ENCODE data around the gene FRS2. TPM values are rescaled to one million over a fixed set of nuclear protein-coding genes. Genes with fewer than 3 reads are reported as not detected.

FRS2 gene
- total RNA-seq, 4 donors from 2014 or later: 52.0 to 79.0 (median 61.0) TPM

DNA sequence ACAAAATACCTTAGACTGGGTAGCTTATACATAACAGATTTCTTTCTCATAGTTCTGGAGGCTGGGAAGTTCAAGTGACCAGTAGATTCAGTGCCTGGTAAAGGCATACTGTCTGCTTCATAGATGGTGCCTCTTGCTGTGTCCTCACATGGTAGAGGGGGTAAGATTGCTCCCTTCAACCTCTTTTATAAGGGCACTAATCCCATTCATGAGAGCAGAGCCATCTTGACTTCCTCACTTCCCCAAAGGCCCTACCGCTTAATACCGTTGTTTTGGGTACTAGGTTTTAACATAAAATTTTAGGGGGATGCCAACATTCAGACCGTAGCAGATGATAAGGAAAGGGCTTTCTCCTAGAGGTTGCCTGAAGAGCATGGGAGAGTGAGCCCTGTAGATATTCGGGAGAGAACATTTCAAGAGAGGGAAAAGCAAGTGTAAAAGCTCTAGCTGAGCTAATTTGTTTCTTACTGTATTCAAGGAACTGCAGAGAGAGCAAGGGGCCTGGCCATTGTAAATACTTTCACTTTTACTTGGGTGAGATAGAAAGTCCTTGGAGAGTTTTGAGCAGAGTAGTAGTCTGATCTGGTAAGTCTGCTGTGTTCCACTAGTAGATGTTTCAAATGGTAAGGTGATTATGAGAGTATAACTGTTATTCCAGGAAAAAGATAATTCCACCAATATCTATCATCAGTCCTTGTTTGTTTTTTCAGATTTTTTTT, 27.3 kb downstream of the FRS2 start:
- peaks cover 20 to 22% of the 10 kb centered on the region in 2 donors for H3K4me1 ChIP-seq
- no peak overlapping the region for H3K4me3 ChIP-seq (replicated peaks in 1 of 3)
- H3K27me3 ChIP-seq: no peaks in the 10 kb centered on the region
- H3K36me3 ChIP-seq: no peaks in the 10 kb centered on the region
- H3K9me3 ChIP-seq: no peaks in the 10 kb centered on the region
- 63 to 84% methylated on average over 4 of the region's 4 CpGs for WGBS, 2 donors
- no peak for TF ChIP-seq POLR2A (IDR thresholded peaks at IDR 0.05)
- TF ChIP-seq, protein P1, sequence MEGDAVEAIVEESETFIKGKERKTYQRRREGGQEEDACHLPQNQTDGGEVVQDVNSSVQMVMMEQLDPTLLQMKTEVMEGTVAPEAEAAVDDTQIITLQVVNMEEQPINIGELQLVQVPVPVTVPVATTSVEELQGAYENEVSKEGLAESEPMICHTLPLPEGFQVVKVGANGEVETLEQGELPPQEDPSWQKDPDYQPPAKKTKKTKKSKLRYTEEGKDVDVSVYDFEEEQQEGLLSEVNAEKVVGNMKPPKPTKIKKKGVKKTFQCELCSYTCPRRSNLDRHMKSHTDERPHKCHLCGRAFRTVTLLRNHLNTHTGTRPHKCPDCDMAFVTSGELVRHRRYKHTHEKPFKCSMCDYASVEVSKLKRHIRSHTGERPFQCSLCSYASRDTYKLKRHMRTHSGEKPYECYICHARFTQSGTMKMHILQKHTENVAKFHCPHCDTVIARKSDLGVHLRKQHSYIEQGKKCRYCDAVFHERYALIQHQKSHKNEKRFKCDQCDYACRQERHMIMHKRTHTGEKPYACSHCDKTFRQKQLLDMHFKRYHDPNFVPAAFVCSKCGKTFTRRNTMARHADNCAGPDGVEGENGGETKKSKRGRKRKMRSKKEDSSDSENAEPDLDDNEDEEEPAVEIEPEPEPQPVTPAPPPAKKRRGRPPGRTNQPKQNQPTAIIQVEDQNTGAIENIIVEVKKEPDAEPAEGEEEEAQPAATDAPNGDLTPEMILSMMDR (IDR thresholded peaks at IDR 0.05): no peak
- DNase-seq: peak in 1 of 2 donors; percentile 6
- peak overlapping the region in 1 of 3 donors; percentile 24 for H3K27ac ChIP-seq
- intact Hi-C loops (cut with DNase I): no loop called here

DNA sequence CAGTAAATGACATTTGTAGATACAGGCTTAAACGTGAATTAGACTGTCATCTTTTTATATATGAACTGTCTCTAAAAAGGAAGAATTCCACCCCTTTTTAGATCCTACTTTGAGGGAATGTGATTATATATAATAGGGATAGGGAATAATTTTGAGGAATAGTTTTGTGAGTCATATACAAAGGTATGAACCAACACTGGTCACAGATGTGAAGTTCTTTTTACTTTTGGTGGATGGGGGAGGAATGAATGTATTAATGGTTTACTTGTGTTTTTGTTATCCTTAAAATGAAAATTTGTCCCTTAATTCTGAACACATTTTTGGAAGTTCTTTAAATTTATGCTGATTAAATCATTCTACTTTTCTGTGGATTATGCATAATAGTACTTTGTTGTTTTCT, 30.4 kb downstream of the FRS2 start:
- Histone ChIP-seq H3K27me3 (no peaks in the 10 kb centered on the region), H3K36me3 (no peaks in the 10 kb centered on the region), H3K4me1 (peaks cover 22 to 23% of the 10 kb centered on the region in 2 donors), H3K4me3 (replicated peaks in 1 of 3) (no peak overlapping the region), H3K9me3 (no peaks in the 10 kb centered on the region), H3K27ac (no peak overlapping the region)
- intact Hi-C loops (cut with DNase I): no loop called here
- DNase-seq: no peak
- TF ChIP-seq, protein P1 (IDR thresholded peaks at IDR 0.05): no peak
- no peak for TF ChIP-seq POLR2A (IDR thresholded peaks at IDR 0.05)
- 82 to 90% methylated on average over 1 of the region's 1 CpG for WGBS, 2 donors

DNA sequence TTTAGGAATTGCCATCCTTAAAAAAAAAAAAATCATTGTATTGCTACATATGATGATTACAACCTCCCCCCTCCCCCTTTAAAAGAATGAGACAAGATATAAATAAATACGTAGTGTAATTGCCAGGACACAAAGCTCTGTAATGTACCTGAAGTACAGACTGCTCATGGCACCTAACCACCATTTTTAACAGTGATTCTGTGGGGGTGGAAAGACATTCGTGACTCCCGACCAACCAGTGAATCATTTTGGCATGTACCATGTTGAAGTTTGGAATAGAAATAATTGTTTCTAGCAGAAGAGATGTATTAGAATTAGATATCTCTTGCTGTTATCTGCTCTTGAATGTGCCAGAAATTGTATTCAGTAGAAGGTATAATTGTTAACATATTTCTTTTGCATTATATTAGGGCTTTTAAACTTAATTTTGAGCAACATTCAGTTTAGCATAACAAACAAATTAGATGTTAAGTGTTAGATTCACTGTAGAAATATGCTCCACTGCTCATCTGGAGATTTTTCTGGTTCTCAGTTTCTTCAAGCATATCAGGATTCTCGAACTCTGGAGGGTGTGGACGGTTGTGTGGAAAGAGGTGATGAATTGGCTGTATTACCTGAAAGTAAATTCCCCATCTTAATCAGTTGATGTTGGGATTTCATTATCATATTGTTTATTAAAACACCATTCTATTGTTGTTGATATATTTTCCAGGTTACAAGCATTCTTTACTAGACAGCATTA, 31.1 kb downstream of the FRS2 start:
- Histone ChIP-seq H3K4me1 (peaks cover 22 to 29% of the 10 kb centered on the region in 2 donors), H3K27ac (no peak overlapping the region), H3K36me3 (no peaks in the 10 kb centered on the region), H3K27me3 (no peaks in the 10 kb centered on the region), H3K4me3 (replicated peaks in 1 of 3) (no peak overlapping the region), H3K9me3 (no peaks in the 10 kb centered on the region)
- intact Hi-C loops (cut with DNase I): no loop called here
- no peak for DNase-seq
- TF ChIP-seq, protein P1 (IDR thresholded peaks at IDR 0.05): no peak
- TF ChIP-seq POLR2A (IDR thresholded peaks at IDR 0.05): no peak
- WGBS, 2 donors: 53 to 61% methylated on average over 5 of the region's 5 CpGs

DNA sequence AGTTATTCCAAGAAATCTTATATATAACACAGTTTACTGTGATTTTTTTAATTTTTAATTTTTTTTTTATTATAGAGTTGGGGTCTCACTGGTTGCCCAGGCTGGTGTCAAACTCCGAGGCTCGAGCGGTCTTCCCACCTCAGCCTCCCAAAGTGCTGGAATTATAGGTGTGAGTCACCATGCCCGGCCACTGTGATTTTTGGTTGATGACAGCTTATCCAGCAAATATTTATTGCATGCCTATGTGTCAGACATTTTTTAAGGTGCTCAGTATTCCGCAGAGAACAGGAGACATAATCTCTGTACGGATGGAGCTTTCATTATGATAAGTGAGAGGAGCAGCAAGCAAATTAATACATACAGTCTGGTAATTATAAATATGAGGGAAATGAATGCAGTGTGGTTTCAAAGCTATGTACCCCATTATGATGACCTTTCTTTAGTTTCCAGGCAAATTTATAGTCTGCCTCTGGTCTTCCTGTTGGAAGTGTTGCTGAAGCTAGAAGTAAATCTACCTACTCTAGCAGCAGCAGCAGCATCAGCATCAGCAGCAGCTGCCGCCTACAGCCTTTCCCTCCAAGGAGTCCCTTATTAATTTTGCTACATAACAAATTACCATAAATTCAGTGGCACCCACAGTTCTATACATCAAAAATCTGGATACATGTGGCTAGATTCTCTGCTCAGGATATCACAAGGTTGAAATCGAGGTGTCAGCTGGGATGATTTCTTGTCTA, 32.3 kb downstream of the FRS2 start:
- Histone ChIP-seq H3K27ac (no peak overlapping the region), H3K27me3 (no peaks in the 10 kb centered on the region), H3K4me1 (peaks cover 13 to 23% of the 10 kb centered on the region in 2 donors), H3K9me3 (no peaks in the 10 kb centered on the region), H3K4me3 (replicated peaks in 1 of 3) (no peak overlapping the region), H3K36me3 (no peaks in the 10 kb centered on the region)
- no peak for TF ChIP-seq POLR2A (IDR thresholded peaks at IDR 0.05)
- TF ChIP-seq, protein P1 (IDR thresholded peaks at IDR 0.05): no peak
- DNase-seq: no peak
- WGBS, 2 donors: 97% methylated on average over 8 of the region's 8 CpGs
- intact Hi-C loops (cut with DNase I): no loop called here
